Stimulated activated naive B cell treated with anti-CD40 and anti-IgM and Interleukin-4, amounts not matched to agents 10 μg/mL and 1 μg/mL and 100 μg/mL, for 72 hours (primary cell): ENCODE measurements around the gene ADORA1.

Experiments used
- ATAC-seq, 2 donors: fragments of 150-1000 bp; cut with Tn5 transposase; replicated peaks; 2 replicates each; pipeline ENCODE4 v1.10.0; 2021; ENCODE audit warnings: moderate library complexity in 1 of 2
- DNase-seq: peaks from one replicate; pipeline ENCODE4 v3.0.0; 2021
- H3K27ac Mint-ChIP-seq: one replicate; pipeline ENCODE4 v1.8.0; 2022; ENCODE audit warnings: mild to moderate bottlenecking, mixed read lengths
- H3K27me3 Mint-ChIP-seq, 2 donors: one replicate each; pipeline ENCODE4 v1.8.0; 2022; ENCODE audit warnings: mixed read lengths in 2 of 2
- H3K36me3 Mint-ChIP-seq, 2 donors: one replicate each; pipeline ENCODE4 v1.8.0; 2022; ENCODE audit warnings: mixed read lengths in 2 of 2, mild to moderate bottlenecking in 1 of 2
- H3K4me1 Mint-ChIP-seq, 2 donors: one replicate each; pipeline ENCODE4 v1.8.0; 2022; ENCODE audit warnings: mixed read lengths in 2 of 2, mild to moderate bottlenecking in 1 of 2
- H3K4me3 Mint-ChIP-seq, 2 donors: one replicate each; pipeline ENCODE4 v1.8.0; 2022; ENCODE audit warnings: mild to moderate bottlenecking in 2 of 2, mixed read lengths in 2 of 2, moderate library complexity in 1 of 2
- H3K9me3 Mint-ChIP-seq, 2 donors: one replicate each; pipeline ENCODE4 v1.8.0; 2022; ENCODE audit warnings: mixed read lengths in 2 of 2, mild to moderate bottlenecking in 1 of 2

Gene ADORA1

GRCh38 chr1:203089001-203089650 is 38.4 kb upstream of the ADORA1 start:
- DNase-seq (no peak), ATAC-seq (no peak)
- Mint-ChIP-seq H3K4me3 (no peak overlapping the region), H3K27ac (no peak overlapping the region), H3K27me3 (peaks cover 27 to 32% of the 10 kb centered on the region in 2 donors), H3K9me3 (no peaks in the 10 kb centered on the region), H3K4me1 (no peaks in the 10 kb centered on the region), H3K36me3 (no peaks in the 10 kb centered on the region)

GRCh38 chr1:203089651-203090045 is 37.9 kb upstream of the ADORA1 start:
- Mint-ChIP-seq H3K27me3 (peaks cover 32% of the 10 kb centered on the region in 2 donors), H3K27ac (no peak overlapping the region), H3K4me3 (no peak overlapping the region), H3K4me1 (no peaks in the 10 kb centered on the region), H3K36me3 (peaks cover 0 to 2% of the 10 kb centered on the region in 2 donors), H3K9me3 (peaks cover 4% of the 10 kb centered on the region in 2 donors)
- DNase-seq: no peak
- ATAC-seq: no peak

GRCh38 chr1:203090421-203091198 is 36.9 kb upstream of the ADORA1 start:
- Mint-ChIP-seq H3K9me3 (peaks cover 12 to 14% of the 10 kb centered on the region in 2 donors), H3K27me3 (peaks cover 32 to 42% of the 10 kb centered on the region in 2 donors), H3K4me3 (no peak overlapping the region), H3K27ac (no peak overlapping the region), H3K36me3 (peaks cover 0 to 4% of the 10 kb centered on the region in 2 donors), H3K4me1 (no peaks in the 10 kb centered on the region)
- ATAC-seq (no peak), DNase-seq (no peak)

- no peak for ATAC-seq
- Mint-ChIP-seq H3K27ac (no peak overlapping the region), H3K4me1 (no peaks in the 10 kb centered on the region)
Measured at GRCh38 chr1:203091199-203091477, 36.4 kb upstream of the ADORA1 start.

GRCh38 chr1:203091761-203092330 is 35.7 kb upstream of the ADORA1 start:
- no peak for DNase-seq
- ATAC-seq: no peak
- H3K27me3 Mint-ChIP-seq: peaks cover 34 to 47% of the 10 kb centered on the region in 2 donors
- peaks cover 0 to 4% of the 10 kb centered on the region in 2 donors for H3K36me3 Mint-ChIP-seq
- H3K9me3 Mint-ChIP-seq: peaks cover 16% of the 10 kb centered on the region in 2 donors
- no peak overlapping the region for H3K4me3 Mint-ChIP-seq
- no peaks in the 10 kb centered on the region for H3K4me1 Mint-ChIP-seq
- no peak overlapping the region for H3K27ac Mint-ChIP-seq

More at GRCh38 chr1:203091199-203091477, 36.4 kb upstream of the ADORA1 start:
- Mint-ChIP-seq H3K9me3 (peaks cover 16% of the 10 kb centered on the region in 2 donors), H3K36me3 (peaks cover 0 to 4% of the 10 kb centered on the region in 2 donors), H3K27me3 (peaks cover 32 to 47% of the 10 kb centered on the region in 2 donors), H3K4me3 (no peak overlapping the region)
- DNase-seq: no peak

GRCh38 chr1:203093754-203094410 is 33.6 kb upstream of the ADORA1 start:
- Mint-ChIP-seq H3K4me1 (no peaks in the 10 kb centered on the region), H3K36me3 (peaks cover 0 to 4% of the 10 kb centered on the region in 2 donors), H3K27me3 (peaks cover 27 to 56% of the 10 kb centered on the region in 2 donors), H3K4me3 (no peak overlapping the region), H3K27ac (no peak overlapping the region), H3K9me3 (peaks cover 16 to 17% of the 10 kb centered on the region in 2 donors)
- DNase-seq: no peak
- no peak for ATAC-seq

- DNase-seq: no peak
- peaks cover 16 to 17% of the 10 kb centered on the region in 2 donors for H3K9me3 Mint-ChIP-seq
- H3K36me3 Mint-ChIP-seq: peaks cover 0 to 4% of the 10 kb centered on the region in 2 donors
- no peak overlapping the region for H3K4me3 Mint-ChIP-seq
- no peak for ATAC-seq
- H3K4me1 Mint-ChIP-seq: no peaks in the 10 kb centered on the region
- H3K27ac Mint-ChIP-seq: no peak overlapping the region
- peaks cover 27 to 64% of the 10 kb centered on the region in 2 donors for H3K27me3 Mint-ChIP-seq
Measured at GRCh38 chr1:203095061-203095690, 32.4 kb upstream of the ADORA1 start.

- Mint-ChIP-seq H3K4me1 (no peaks in the 10 kb centered on the region), H3K4me3 (no peak overlapping the region), H3K36me3 (peaks cover 0 to 4% of the 10 kb centered on the region in 2 donors), H3K9me3 (peaks cover 16 to 17% of the 10 kb centered on the region in 2 donors), H3K27ac (no peak overlapping the region), H3K27me3 (peaks cover 25 to 68% of the 10 kb centered on the region in 2 donors)
- ATAC-seq (no peak), DNase-seq (no peak)
Measured at GRCh38 chr1:203096566-203096965, 31.0 kb upstream of the ADORA1 start.

- Mint-ChIP-seq H3K4me3 (no peak overlapping the region), H3K27ac (no peak overlapping the region), H3K27me3 (peaks cover 21 to 64% of the 10 kb centered on the region in 2 donors), H3K9me3 (peaks cover 16 to 17% of the 10 kb centered on the region in 2 donors), H3K36me3 (peaks cover 0 to 4% of the 10 kb centered on the region in 2 donors), H3K4me1 (no peaks in the 10 kb centered on the region)
- no peak for DNase-seq
- no peak for ATAC-seq
Measured at GRCh38 chr1:203097001-203097400, 30.5 kb upstream of the ADORA1 start.

GRCh38 chr1:203098445-203098844 is 29.1 kb upstream of the ADORA1 start:
- Mint-ChIP-seq H3K27me3 (peaks cover 11 to 54% of the 10 kb centered on the region in 2 donors), H3K4me1 (peaks cover 2 to 4% of the 10 kb centered on the region in 2 donors), H3K36me3 (peaks cover 0 to 4% of the 10 kb centered on the region in 2 donors), H3K9me3 (peaks cover 16 to 17% of the 10 kb centered on the region in 2 donors), H3K4me3 (no peak overlapping the region), H3K27ac (no peak overlapping the region)
- no peak for DNase-seq
- ATAC-seq: no peak

- H3K9me3 Mint-ChIP-seq: peaks cover 16 to 17% of the 10 kb centered on the region in 2 donors
- peaks cover 11 to 55% of the 10 kb centered on the region in 2 donors for H3K27me3 Mint-ChIP-seq
- H3K4me1 Mint-ChIP-seq: peaks cover 2 to 5% of the 10 kb centered on the region in 2 donors
- ATAC-seq (no peak), DNase-seq (no peak)
- no peak overlapping the region for H3K4me3 Mint-ChIP-seq
- peaks cover 0 to 4% of the 10 kb centered on the region in 2 donors for H3K36me3 Mint-ChIP-seq
- H3K27ac Mint-ChIP-seq: no peak overlapping the region
Measured at GRCh38 chr1:203098914-203099520, 28.5 kb upstream of the ADORA1 start.

GRCh38 chr1:203099805-203100515 is 27.6 kb upstream of the ADORA1 start:
- Mint-ChIP-seq H3K36me3 (peaks cover 0 to 2% of the 10 kb centered on the region in 2 donors), H3K9me3 (peaks cover 9 to 13% of the 10 kb centered on the region in 2 donors), H3K27ac (no peak overlapping the region), H3K27me3 (peaks cover 11 to 47% of the 10 kb centered on the region in 2 donors), H3K4me3 (no peak overlapping the region), H3K4me1 (peaks cover 2 to 5% of the 10 kb centered on the region in 2 donors)
- DNase-seq (no peak), ATAC-seq (no peak)

- Mint-ChIP-seq H3K4me1 (peaks cover 2 to 5% of the 10 kb centered on the region in 2 donors), H3K9me3 (peaks cover 9 to 12% of the 10 kb centered on the region in 2 donors), H3K36me3 (no peaks in the 10 kb centered on the region), H3K27me3 (peaks cover 17 to 46% of the 10 kb centered on the region in 2 donors), H3K4me3 (no peak overlapping the region), H3K27ac (no peak overlapping the region)
- DNase-seq: no peak
- no peak for ATAC-seq
Measured at GRCh38 chr1:203100516-203100869, 27.0 kb upstream of the ADORA1 start.
